ENCODE data around the gene PBX1.

Gene PBX1

DNA sequence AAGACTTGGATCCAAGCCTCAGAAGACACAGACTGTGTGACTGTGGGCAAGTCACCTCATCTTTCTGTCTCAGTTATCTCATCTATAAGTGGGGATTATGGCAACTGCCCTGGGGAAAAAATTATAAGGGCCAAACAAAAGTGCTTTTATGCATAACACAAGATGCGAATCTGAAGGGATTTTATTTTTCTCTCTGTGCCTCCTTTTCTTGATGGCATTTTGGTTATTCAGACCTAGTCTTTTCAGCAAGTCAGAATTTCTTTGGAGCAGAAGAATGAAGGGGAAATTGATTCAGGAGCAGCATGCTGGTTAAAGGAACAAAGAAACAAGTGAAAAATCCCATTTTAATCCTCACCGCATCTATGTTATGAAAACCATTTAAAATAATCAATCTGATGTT, 86.9 kb downstream of the PBX1 start:
- POLR2A ChIA-PET: no interaction called here
- TF ChIP-seq KLF7 (tag by site-specific recombination; IDR thresholded peaks at IDR 0.05; ENCODE audit: borderline replicate concordance) (no peak), ZNF335 (tag by site-specific recombination; conservative IDR thresholded peaks at IDR 0.05) (no peak), ZNF626 (tag by site-specific recombination; IDR thresholded peaks at IDR 0.05) (no peak), ZNF211 (tag by site-specific recombination; IDR thresholded peaks at IDR 0.05; ENCODE audit: low read depth) (no peak), ZNF202 (tag by site-specific recombination; IDR thresholded peaks at IDR 0.05; ENCODE audit: borderline replicate concordance) (no peak)
- TF ChIP-seq, protein P1, sequence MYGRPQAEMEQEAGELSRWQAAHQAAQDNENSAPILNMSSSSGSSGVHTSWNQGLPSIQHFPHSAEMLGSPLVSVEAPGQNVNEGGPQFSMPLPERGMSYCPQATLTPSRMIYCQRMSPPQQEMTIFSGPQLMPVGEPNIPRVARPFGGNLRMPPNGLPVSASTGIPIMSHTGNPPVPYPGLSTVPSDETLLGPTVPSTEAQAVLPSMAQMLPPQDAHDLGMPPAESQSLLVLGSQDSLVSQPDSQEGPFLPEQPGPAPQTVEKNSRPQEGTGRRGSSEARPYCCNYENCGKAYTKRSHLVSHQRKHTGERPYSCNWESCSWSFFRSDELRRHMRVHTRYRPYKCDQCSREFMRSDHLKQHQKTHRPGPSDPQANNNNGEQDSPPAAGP (tag by site-specific recombination; IDR thresholded peaks at IDR 0.05): no peak
- TF ChIP-seq, protein P2, sequence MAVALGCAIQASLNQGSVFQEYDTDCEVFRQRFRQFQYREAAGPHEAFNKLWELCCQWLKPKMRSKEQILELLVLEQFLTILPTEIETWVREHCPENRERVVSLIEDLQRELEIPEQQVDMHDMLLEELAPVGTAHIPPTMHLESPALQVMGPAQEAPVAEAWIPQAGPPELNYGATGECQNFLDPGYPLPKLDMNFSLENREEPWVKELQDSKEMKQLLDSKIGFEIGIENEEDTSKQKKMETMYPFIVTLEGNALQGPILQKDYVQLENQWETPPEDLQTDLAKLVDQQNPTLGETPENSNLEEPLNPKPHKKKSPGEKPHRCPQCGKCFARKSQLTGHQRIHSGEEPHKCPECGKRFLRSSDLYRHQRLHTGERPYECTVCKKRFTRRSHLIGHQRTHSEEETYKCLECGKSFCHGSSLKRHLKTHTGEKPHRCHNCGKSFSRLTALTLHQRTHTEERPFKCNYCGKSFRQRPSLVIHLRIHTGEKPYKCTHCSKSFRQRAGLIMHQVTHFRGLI (tag by site-specific recombination; IDR thresholded peaks at IDR 0.05): no peak
- TF ChIP-seq, protein P3, sequence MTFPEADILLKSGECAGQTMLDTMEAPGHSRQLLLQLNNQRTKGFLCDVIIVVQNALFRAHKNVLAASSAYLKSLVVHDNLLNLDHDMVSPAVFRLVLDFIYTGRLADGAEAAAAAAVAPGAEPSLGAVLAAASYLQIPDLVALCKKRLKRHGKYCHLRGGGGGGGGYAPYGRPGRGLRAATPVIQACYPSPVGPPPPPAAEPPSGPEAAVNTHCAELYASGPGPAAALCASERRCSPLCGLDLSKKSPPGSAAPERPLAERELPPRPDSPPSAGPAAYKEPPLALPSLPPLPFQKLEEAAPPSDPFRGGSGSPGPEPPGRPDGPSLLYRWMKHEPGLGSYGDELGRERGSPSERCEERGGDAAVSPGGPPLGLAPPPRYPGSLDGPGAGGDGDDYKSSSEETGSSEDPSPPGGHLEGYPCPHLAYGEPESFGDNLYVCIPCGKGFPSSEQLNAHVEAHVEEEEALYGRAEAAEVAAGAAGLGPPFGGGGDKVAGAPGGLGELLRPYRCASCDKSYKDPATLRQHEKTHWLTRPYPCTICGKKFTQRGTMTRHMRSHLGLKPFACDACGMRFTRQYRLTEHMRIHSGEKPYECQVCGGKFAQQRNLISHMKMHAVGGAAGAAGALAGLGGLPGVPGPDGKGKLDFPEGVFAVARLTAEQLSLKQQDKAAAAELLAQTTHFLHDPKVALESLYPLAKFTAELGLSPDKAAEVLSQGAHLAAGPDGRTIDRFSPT (tag by site-specific recombination; IDR thresholded peaks at IDR 0.05): no peak
- CTCF ChIA-PET: no interaction called here
- Histone ChIP-seq H3K4me3 (ENCODE audit: low read depth, low read length) (no peak overlapping the region), H3K9me3 (ENCODE audit: control insufficient read depth, insufficient read depth, low read depth, low read length) (no peaks in the 10 kb centered on the region), H3K27ac (ENCODE audit: extremely low read depth, low read depth, low read length) (no peak overlapping the region), H3K36me3 (ENCODE audit: control insufficient read depth in 2 of 2, insufficient read depth in 1 of 2, low read length in 2 of 2) (no peaks in the 10 kb centered on the region), H3K4me1 (ENCODE audit: control insufficient read depth, insufficient read depth, low read length) (peaks cover 27% of the 10 kb centered on the region)

DNA sequence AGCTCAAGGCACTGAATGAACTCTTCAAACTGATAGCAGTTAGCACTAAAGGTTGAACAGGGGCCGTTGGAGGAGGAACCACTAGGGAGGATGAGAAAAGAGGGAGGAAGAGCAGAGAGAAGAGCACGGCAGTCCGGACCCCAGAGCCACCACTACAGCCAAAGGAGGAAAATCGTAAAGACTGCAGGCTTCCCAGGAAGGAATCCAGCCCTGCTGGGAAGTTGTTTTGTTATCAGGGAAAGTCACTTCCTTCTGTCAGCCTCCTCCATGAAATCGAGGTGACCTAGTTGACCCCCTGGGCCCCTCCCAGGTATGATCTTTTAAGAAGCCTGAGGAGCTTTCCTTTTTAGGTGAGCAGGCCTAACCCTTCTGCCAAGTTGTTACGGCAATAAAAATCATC, 88.2 kb downstream of the PBX1 start:
- no peak overlapping the region for H3K27ac ChIP-seq (ENCODE audit: extremely low read depth, low read depth, low read length)
- no peaks in the 10 kb centered on the region for H3K9me3 ChIP-seq (ENCODE audit: control insufficient read depth, insufficient read depth, low read depth, low read length)
- ChIA-PET CTCF (no interaction called here), POLR2A (no interaction called here)
- TF ChIP-seq, protein P4, sequence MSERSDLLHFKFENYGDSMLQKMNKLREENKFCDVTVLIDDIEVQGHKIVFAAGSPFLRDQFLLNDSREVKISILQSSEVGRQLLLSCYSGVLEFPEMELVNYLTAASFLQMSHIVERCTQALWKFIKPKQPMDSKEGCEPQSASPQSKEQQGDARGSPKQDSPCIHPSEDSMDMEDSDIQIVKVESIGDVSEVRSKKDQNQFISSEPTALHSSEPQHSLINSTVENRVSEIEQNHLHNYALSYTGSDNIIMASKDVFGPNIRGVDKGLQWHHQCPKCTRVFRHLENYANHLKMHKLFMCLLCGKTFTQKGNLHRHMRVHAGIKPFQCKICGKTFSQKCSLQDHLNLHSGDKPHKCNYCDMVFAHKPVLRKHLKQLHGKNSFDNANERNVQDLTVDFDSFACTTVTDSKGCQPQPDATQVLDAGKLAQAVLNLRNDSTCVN (tag by site-specific recombination; optimal IDR thresholded peaks at IDR 0.05): no peak
- TF ChIP-seq ZIC2 (tag by site-specific recombination; IDR thresholded peaks at IDR 0.05) (peak; percentile 68), ZNF776 (tag by site-specific recombination; IDR thresholded peaks at IDR 0.05; ENCODE audit: borderline replicate concordance) (no peak), ZNF664 (tag by site-specific recombination; IDR thresholded peaks at IDR 0.05) (no peak), ZNF19 (tag by site-specific recombination; IDR thresholded peaks at IDR 0.05; ENCODE audit: low read depth) (no peak), KLF1 (tag by site-specific recombination; IDR thresholded peaks at IDR 0.05) (no peak), ZBTB48 (tag by site-specific recombination; IDR thresholded peaks at IDR 0.05) (no peak), SP3 (tag by site-specific recombination; IDR thresholded peaks at IDR 0.05) (no peak), ZNF341 (tag by site-specific recombination; IDR thresholded peaks at IDR 0.05; ENCODE audit: low read depth) (peak; percentile 73), ZNF629 (tag by site-specific recombination; IDR thresholded peaks at IDR 0.05) (no peak), ZNF548 (tag by site-specific recombination; IDR thresholded peaks at IDR 0.05) (no peak), HOXA7 (CRISPR knock-in tag; IDR thresholded peaks at IDR 0.05; ENCODE audit: borderline replicate concordance) (no peak)
- TF ChIP-seq, protein P1 (tag by site-specific recombination; IDR thresholded peaks at IDR 0.05): 0 out of 2 replicates have a peak, but pooled peaks have one; percentile 31
- TF ChIP-seq, protein P5, sequence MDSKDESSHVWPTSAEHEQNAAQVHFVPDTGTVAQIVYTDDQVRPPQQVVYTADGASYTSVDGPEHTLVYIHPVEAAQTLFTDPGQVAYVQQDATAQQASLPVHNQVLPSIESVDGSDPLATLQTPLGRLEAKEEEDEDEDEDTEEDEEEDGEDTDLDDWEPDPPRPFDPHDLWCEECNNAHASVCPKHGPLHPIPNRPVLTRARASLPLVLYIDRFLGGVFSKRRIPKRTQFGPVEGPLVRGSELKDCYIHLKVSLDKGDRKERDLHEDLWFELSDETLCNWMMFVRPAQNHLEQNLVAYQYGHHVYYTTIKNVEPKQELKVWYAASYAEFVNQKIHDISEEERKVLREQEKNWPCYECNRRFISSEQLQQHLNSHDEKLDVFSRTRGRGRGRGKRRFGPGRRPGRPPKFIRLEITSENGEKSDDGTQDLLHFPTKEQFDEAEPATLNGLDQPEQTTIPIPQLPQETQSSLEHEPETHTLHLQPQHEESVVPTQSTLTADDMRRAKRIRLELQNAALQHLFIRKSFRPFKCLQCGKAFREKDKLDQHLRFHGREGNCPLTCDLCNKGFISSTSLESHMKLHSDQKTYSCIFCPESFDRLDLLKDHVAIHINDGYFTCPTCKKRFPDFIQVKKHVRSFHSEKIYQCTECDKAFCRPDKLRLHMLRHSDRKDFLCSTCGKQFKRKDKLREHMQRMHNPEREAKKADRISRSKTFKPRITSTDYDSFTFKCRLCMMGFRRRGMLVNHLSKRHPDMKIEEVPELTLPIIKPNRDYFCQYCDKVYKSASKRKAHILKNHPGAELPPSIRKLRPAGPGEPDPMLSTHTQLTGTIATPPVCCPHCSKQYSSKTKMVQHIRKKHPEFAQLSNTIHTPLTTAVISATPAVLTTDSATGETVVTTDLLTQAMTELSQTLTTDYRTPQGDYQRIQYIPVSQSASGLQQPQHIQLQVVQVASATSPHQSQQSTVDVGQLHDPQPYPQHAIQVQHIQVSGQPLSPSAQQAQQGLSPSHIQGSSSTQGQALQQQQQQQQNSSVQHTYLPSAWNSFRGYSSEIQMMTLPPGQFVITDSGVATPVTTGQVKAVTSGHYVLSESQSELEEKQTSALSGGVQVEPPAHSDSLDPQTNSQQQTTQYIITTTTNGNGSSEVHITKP (tag by site-specific recombination; IDR thresholded peaks at IDR 0.05): no peak
- peaks cover 29% of the 10 kb centered on the region for H3K4me1 ChIP-seq (ENCODE audit: control insufficient read depth, insufficient read depth, low read length)
- no peaks in the 10 kb centered on the region for H3K36me3 ChIP-seq (ENCODE audit: control insufficient read depth in 2 of 2, insufficient read depth in 1 of 2, low read length in 2 of 2)
- H3K4me3 ChIP-seq (ENCODE audit: low read depth, low read length): no peak overlapping the region
